HepG2 (cell line): ENCODE data around the gene LRP1B. TPM values are rescaled to one million over a fixed set of nuclear protein-coding genes. Genes with fewer than 3 reads are reported as not detected.

ENCODE experiments used
- ATAC-seq: fragments of 200-7000 bp; cut with Tn5 transposase; 3 replicates; pipeline ENCODE4 v1.9.1; 2020; ENCODE audit warnings: mild to moderate bottlenecking, moderate library complexity
- BruUV-seq: library from RNA; stranded (reverse); fragments of 400-500 nt; replicated peaks from 2 replicates; lab custom pipeline; 2021; lab: Mats Ljungman, UMichigan
- CTCF ChIA-PET: fragments of 300-600 bp; formaldehyde crosslinking; extraction: SDS; loops from one replicate; lab custom pipeline; 2021; ENCODE audit warnings: low total read pairs, inconsistent platforms, low intra/inter-chr PET ratio; lab: Yijun Ruan, JAX
- POLR2A ChIA-PET: fragments of 350-600 bp; sonication (Branson Sonifier 250); formaldehyde crosslinking; loops from one replicate; lab custom pipeline; 2020; ENCODE audit warnings: antibody characterized with exemption, inconsistent platforms; lab: Yijun Ruan, JAX
- DNase-seq: peaks from one replicate; pipeline ENCODE4 v3.0.0-alpha.2; 2015; ENCODE audit warnings: low spot score
- FAIRE-seq: peaks from 3 replicates; lab custom pipeline; 2011; peaks lifted over from hg19 to GRCh38; lab: Jason Lieb, UNC
- H2AFZ ChIP-seq: one replicate; pipeline ENCODE4 v1.6.1; 2011; ENCODE audit warnings: low read length, inconsistent platforms
- H3K27ac ChIP-seq: fragments of 300-600 bp; 3 replicates; pipeline ENCODE4 v1.8.0; 2011; ENCODE audit warnings: mixed run types, mild to moderate bottlenecking, mixed read lengths, low read length, inconsistent platforms; ENCODE audit not compliant: insufficient read depth; ENCODE audit errors: extremely low read length
- H3K27me3 ChIP-seq, 2 experiments: fragments of 200-600 bp in 1 of 2; 2 replicates in 1 of 2; 3 replicates in 1 of 2; pipeline versions ENCODE4 v1.6.0 to v1.8.0; 2011; ENCODE audit warnings: low read length in 2 of 2, mild to moderate bottlenecking in 2 of 2, moderate library complexity in 2 of 2, inconsistent platforms in 1 of 2; ENCODE audit not compliant: insufficient read depth in 2 of 2, control insufficient read depth in 1 of 2
- H3K36me3 ChIP-seq, 2 experiments: fragments of 200-600 bp in 1 of 2; replicated peaks in 1 of 2; 2 replicates in 1 of 2; 3 replicates in 1 of 2; pipeline versions ENCODE4 v1.5.1 to v1.8.0; 2011; ENCODE audit warnings: low read length in 2 of 2, inconsistent platforms in 1 of 2; ENCODE audit not compliant: insufficient read depth in 2 of 2, control insufficient read depth in 1 of 2
- H3K4me1 ChIP-seq: 2 replicates; pipeline ENCODE4 v1.5.1; 2012; ENCODE audit warnings: low read length, inconsistent platforms; ENCODE audit not compliant: insufficient read depth
- H3K4me2 ChIP-seq: 2 replicates; pipeline ENCODE4 v1.6.0; 2011; ENCODE audit warnings: low read depth, low read length, inconsistent platforms
- H3K4me3 ChIP-seq, 3 experiments: fragments of 200-600 bp in 1 of 3; sonication (generic), shearing (Covaris generic) in 1 of 3; replicated peaks in 1 of 3; 2 replicates each; pipeline ENCODE4 v1.5.1; 2011 to 2016; ENCODE audit warnings: low read length in 3 of 3, inconsistent platforms in 2 of 3, low read depth in 2 of 3, mild to moderate bottlenecking in 2 of 3, control low read depth in 1 of 3, mixed read lengths in 1 of 3; ENCODE audit not compliant: insufficient read depth in 1 of 3
- H3K79me2 ChIP-seq: one replicate; pipeline ENCODE4 v1.6.1; 2011; ENCODE audit warnings: low read length, inconsistent platforms; ENCODE audit not compliant: insufficient read depth
- H3K9ac ChIP-seq: 2 replicates; pipeline ENCODE4 v1.6.0; 2011; ENCODE audit warnings: mild to moderate bottlenecking, low read depth, low read length, inconsistent platforms; ENCODE audit not compliant: insufficient read depth
- H3K9me3 ChIP-seq: 2 replicates; pipeline ENCODE4 v1.5.1; 2012; ENCODE audit warnings: mild to moderate bottlenecking, low read length
- H4K20me1 ChIP-seq: 2 replicates; pipeline ENCODE4 v1.6.0; 2011; ENCODE audit warnings: inconsistent platforms, mild to moderate bottlenecking, low read length, moderate library complexity; ENCODE audit not compliant: insufficient read depth
- ARNT ChIP-seq: fragments of 450-650 bp; IDR thresholded peaks from 2 replicates; pipeline ENCODE4 v1.6.1; 2017
- FLYWCH1 ChIP-seq: sonication (generic); formaldehyde crosslinking; IDR thresholded peaks from 2 replicates; pipeline ENCODE4 v1.8.1; 2023; ENCODE audit warnings: mild to moderate bottlenecking, missing genetic modification reagents
- GABPB1 ChIP-seq: IDR thresholded peaks from 2 replicates; pipeline ENCODE4 v1.6.1; 2016; ENCODE audit warnings: mild to moderate bottlenecking, missing genetic modification reagents, moderate library complexity, missing compliant biosample characterization
- GTF3A ChIP-seq: sonication (generic); formaldehyde crosslinking; conservative IDR thresholded peaks from 2 replicates; pipeline ENCODE4 v1.4.0; 2020; ENCODE audit warnings: mild to moderate bottlenecking, missing genetic modification reagents
- KDM2A ChIP-seq: sonication (generic); formaldehyde crosslinking; IDR thresholded peaks from 2 replicates; pipeline ENCODE4 v1.4.0; 2020; ENCODE audit warnings: low read depth, missing genetic modification reagents, borderline replicate concordance
- MEIS2 ChIP-seq: sonication (generic); formaldehyde crosslinking; IDR thresholded peaks from 2 replicates; pipeline ENCODE4 v1.9.0; 2021; ENCODE audit warnings: mild to moderate bottlenecking, missing genetic modification reagents
- MTERF4 ChIP-seq: sonication (generic); formaldehyde crosslinking; IDR thresholded peaks from 2 replicates; pipeline ENCODE4 v1.8.0; 2023; ENCODE audit warnings: mild to moderate bottlenecking, missing genetic modification reagents
- RAD51 ChIP-seq: fragments of 450-650 bp; IDR thresholded peaks from 2 replicates; pipeline ENCODE4 v1.6.1; 2016; ENCODE audit warnings: borderline replicate concordance
- RFX3 ChIP-seq: IDR thresholded peaks from 2 replicates; pipeline ENCODE4 v1.6.1; 2016; ENCODE audit warnings: missing biosample characterization, missing genetic modification reagents
- RNF219 ChIP-seq: sonication (generic); formaldehyde crosslinking; IDR thresholded peaks from 2 replicates; pipeline ENCODE4 v1.5.0; 2020; ENCODE audit warnings: mild to moderate bottlenecking, missing genetic modification reagents
- SP1 ChIP-seq, 2 experiments: fragments of 450-650 bp in 1 of 2; sonication (generic) in 1 of 2; formaldehyde crosslinking in 1 of 2; IDR thresholded peaks; 2 replicates each; pipeline versions ENCODE4 v1.4.0 to v1.6.1; 2016 to 2020; ENCODE audit warnings: missing genetic modification reagents in 1 of 2
- SSRP1 ChIP-seq: IDR thresholded peaks from 2 replicates; pipeline ENCODE4 v1.6.1; 2016; ENCODE audit warnings: control low read depth
- STAT5B ChIP-seq: sonication (generic); formaldehyde crosslinking; IDR thresholded peaks from 2 replicates; pipeline ENCODE4 v1.4.0; 2020; ENCODE audit warnings: missing genetic modification reagents
- ZNF281 ChIP-seq: sonication (generic); formaldehyde crosslinking; IDR thresholded peaks from 2 replicates; pipeline ENCODE4 v1.4.0; 2020; ENCODE audit warnings: missing genetic modification reagents, borderline replicate concordance
- ZNF724P ChIP-seq: sonication (generic); formaldehyde crosslinking; IDR thresholded peaks from 2 replicates; pipeline ENCODE4 v1.8.0; 2022; ENCODE audit warnings: missing genetic modification reagents, borderline replicate concordance
- ZNF740 ChIP-seq: sonication (generic); formaldehyde crosslinking; IDR thresholded peaks from 2 replicates; pipeline ENCODE4 v1.4.0; 2020; ENCODE audit warnings: missing genetic modification reagents
- ZNF749 ChIP-seq: sonication (generic); formaldehyde crosslinking; IDR thresholded peaks from 2 replicates; pipeline ENCODE4 v1.8.0; 2022; ENCODE audit warnings: mild to moderate bottlenecking, missing genetic modification reagents, moderate library complexity, borderline replicate concordance
- ZNF776 ChIP-seq: sonication (generic); formaldehyde crosslinking; IDR thresholded peaks from 2 replicates; pipeline ENCODE4 v1.4.0; 2020; ENCODE audit warnings: mild to moderate bottlenecking, missing genetic modification reagents
- WGBS: methylation state at CpG from one replicate; pipeline ENCODE4 v1.1.6; 2017; ENCODE audit warnings: low lambda C conversion rate; 5-methylcytosine and 5-hydroxymethylcytosine counted together
- in situ Hi-C: cut with HindIII; loops from 2 replicates; pipeline ENCODE4 v1.10.0; 2017; ENCODE audit warnings: low pct_unique_long_range_greater_than_20kb; ENCODE audit not compliant: extremely low pct_ligation_motif_present
- intact Hi-C: fragments of 100-400 bp; cut with micrococcal nuclease; formaldehyde crosslinking; loops from one replicate; pipeline ENCODE4 v1.10.0; 2022; ENCODE audit not compliant: unreplicated experiment
- polyA plus RNA-seq, 8 experiments: library from polyadenylated mRNA; depleted of rRNA in 3 of 8; stranded (reverse) in 7 of 8; unstranded in 1 of 8; fragments of >200 nt; fragmentation: Illumina TruSeq in 4 of 8; extraction: Trizol in 4 of 8; gene quantifications; 2 replicates each; pipeline versions ENCODE4 v1.2.1 to v1.2.3, GENCODE V29; 2011 to 2016; ENCODE audit warnings: low read depth in 4 of 8, missing spikeins in 1 of 8, mixed read lengths in 1 of 8; ENCODE audit not compliant: insufficient read depth in 1 of 8
- total RNA-seq, 5 experiments: library from RNA; depleted of rRNA; stranded (reverse); fragments of >200 nt; fragmentation: Illumina TruSeq; extraction: Trizol; gene quantifications; 2 replicates each; pipeline ENCODE4 v1.2.3, GENCODE V29; 2016; ENCODE audit warnings: low read depth in 1 of 5

LRP1B gene
- total and polyA plus RNA-seq, 2 of the 13 experiments (the other 11 are each of a cell fraction or from before 2014, with no cell fraction given): 0.04 TPM; not detected in 1

- no peak for TF ChIP-seq GABPB1 (CRISPR knock-in tag)
- TF ChIP-seq SSRP1 (CRISPR knock-in tag): no peak
- TF ChIP-seq RFX3 (CRISPR knock-in tag): no peak
Measured at GRCh38 chr2:141737492-141738255, 393.1 kb downstream of the LRP1B start (continued).

- no peak overlapping the region for H3K9ac ChIP-seq
- no peak overlapping the region for H3K4me2 ChIP-seq
- intact Hi-C loops: no loop called here
- no peak overlapping the region for H3K4me3 ChIP-seq
- in situ Hi-C loops: no loop called here
- H2AFZ ChIP-seq: no peak overlapping the region
- DNase-seq (no peak), FAIRE-seq (no peak), ATAC-seq (no peak)
- H4K20me1 ChIP-seq: no peaks in the 10 kb centered on the region
- ChIA-PET POLR2A (no interaction called here), CTCF (no interaction called here)
- 0% methylated on average over 2 of the region's 2 CpGs for WGBS
- H3K79me2 ChIP-seq: no peaks in the 10 kb centered on the region
- H3K9me3 ChIP-seq: no peaks in the 10 kb centered on the region
- H3K27me3 ChIP-seq: no peaks in the 10 kb centered on the region
- no TSS peak for BruUV-seq
- no peaks in the 10 kb centered on the region for H3K4me1 ChIP-seq
- H3K27ac ChIP-seq: no peak overlapping the region
- no peaks in the 10 kb centered on the region for H3K36me3 ChIP-seq
- TF ChIP-seq ZNF724P (CRISPR knock-in tag): no peak
- TF ChIP-seq KDM2A (CRISPR knock-in tag): no peak
- no peak for TF ChIP-seq GTF3A (CRISPR knock-in tag)
- no peak for TF ChIP-seq RNF219 (CRISPR knock-in tag)
- no peak for TF ChIP-seq STAT5B (CRISPR knock-in tag)
- no peak for TF ChIP-seq ZNF740 (CRISPR knock-in tag)
- TF ChIP-seq RAD51: no peak
- TF ChIP-seq SP1 (IDR thresholded peaks at IDR 0.05): no peak
- TF ChIP-seq SP1 (CRISPR knock-in tag; IDR thresholded peaks at IDR 0.05): no peak
- TF ChIP-seq ZNF749 (CRISPR knock-in tag): no peak
- TF ChIP-seq ZNF776 (CRISPR knock-in tag): no peak
- TF ChIP-seq ZNF281 (CRISPR knock-in tag): no peak
- TF ChIP-seq FLYWCH1 (CRISPR knock-in tag): no peak
- TF ChIP-seq MEIS2: no peak
- TF ChIP-seq MTERF4 (CRISPR knock-in tag): no peak
- TF ChIP-seq ARNT: no peak
Measured at GRCh38 chr2:141736466-141736865, 394.4 kb downstream of the LRP1B start.
